GM21381 (cell line): ENCODE measurements around the gene AMPH.

ENCODE experiments used
- ATAC-seq: cut with Tn5 transposase; IDR thresholded peaks from one replicate; pipeline ENCODE4 v1.9.1; 2021; ENCODE audit warnings: mild to moderate bottlenecking, moderate library complexity; ENCODE audit not compliant: unreplicated experiment

The AMPH gene

DNA sequence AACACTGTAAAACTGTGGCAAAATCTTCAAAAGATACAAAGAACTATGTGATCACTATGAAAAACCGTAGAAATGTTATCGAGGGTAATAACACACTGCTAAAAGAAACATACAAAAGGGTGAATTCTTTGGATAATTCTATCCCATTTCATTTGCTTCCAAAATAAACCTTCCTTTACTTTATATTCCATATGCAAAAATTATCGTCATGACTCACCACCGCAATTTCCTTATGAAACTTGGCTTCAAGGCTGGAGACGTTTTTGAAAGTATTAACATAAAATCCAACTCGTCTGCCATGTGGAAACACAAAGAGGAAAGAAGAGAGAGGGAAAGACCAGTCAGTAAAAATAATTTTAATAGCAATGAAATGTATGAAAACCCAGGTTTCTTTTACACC is 165.2 kb downstream of the AMPH start:
- no peak for ATAC-seq

DNA sequence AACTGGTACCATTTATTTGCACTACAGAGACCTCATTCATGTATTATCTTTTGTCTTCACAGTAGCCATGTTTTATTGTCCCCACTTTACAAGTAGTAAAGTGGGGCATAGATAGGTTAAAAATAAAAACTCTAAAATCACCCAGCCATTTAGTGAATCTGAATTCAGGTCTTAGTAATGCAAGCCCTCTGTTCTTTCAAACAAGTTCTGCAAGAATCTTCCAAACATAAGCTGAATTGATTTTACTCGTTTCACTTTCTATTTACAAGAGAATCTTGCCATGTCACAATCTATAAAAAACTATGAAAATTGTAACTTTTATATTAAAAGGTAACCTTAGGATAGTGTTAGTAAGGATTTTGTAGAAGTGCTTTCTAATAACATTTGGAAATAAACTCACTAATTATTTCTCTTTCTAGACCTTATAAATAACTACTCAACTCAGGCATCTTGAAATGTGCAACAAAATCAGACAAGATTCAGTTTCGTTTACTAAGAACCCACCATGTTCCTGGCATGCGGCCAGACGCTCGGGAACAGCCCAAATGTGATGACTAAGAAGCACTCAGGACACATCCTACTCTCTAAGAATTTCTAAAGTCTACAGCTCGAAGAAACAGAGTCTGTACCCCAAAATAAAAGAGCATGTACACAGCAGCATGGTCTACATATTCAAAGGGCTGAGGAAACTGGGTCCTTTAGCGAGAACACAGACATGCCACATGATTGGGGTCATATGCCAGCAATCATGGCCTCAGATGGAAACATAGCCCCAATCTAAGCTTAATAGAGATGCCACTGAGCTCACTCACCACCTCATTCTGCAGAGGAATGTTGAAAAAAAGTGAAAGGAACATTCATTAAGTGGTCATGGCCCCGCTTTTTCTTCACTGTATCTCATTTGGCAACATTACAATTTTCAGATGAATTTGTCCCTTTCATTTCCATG is 167.6 kb downstream of the AMPH start:
- ATAC-seq: peak; percentile 91

DNA sequence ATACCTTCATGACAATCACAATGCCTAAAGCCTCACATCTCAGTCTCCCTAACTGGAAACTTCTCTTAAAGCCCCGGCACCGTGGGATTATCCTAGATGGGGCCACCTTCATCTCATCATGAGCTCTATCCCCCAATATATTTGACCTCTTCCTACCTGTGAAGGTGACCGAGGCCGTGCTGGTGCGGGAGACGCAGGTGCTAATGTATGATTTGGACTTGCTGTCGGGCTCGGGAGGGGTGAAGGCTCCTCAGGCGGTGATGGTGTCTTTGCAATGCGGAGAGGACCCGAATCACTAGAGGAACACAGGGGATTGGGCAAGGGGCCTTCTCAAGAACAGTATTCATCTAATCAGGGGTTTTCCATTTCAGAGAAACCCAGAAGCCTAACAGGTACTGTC is 168.4 kb downstream of the AMPH start:
- no peak for ATAC-seq

DNA sequence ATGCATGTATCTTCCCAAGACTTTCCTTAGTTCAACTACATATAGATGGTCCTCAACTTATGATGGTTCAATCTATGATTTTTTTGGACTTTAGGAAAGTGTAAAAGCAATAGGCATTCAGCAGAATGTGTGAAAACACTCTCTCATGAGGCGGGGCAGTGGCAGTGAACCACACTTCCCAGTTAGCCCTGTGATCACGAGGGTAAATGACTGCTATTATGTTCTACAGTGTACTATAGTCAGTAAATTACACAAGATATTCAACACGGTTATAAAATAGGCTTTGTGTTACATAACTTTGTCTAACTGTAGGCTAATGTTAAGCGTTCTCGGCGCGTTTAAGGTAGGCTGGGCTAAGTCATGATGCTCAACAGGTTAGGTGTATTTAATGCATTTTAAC is 169.3 kb downstream of the AMPH start:
- ATAC-seq: no peak

DNA sequence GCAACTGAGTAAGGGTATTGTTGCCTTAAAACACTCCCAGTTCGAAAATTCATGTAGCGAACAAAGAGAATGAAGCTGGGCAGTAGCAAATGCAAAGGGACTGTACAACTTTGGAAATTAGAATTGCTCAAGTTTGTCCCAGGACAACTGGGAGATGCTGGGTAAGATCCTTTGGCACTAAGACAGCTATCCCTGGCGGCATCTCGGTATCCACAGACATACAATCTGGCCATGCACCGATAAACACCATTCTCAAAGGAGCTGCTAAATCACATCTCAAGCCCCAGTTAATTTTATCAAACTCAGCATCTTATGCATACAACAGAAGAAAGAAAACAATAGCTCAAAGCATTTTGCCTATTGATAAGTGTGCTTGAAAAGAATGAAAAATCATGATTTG is 177.3 kb downstream of the AMPH start:
- ATAC-seq: no peak

DNA sequence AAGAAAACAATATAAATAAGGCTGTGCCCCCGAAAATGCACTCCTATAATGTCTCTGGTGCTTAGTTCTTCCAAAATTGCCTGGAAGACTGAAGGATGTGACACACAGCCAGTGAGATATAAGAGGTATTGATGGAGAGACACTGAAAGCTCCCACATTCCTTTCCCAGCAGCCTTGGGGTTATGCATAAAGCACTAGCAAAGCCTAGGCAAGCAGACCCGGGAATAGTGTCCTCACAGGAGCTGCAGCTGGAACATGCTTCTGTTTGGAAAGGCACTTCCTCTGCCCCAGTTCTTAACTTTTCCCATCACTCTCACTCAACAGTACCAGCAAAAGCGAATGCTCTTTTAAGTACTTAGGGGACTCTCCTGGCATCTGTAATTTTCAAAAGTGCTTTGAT is 178.0 kb downstream of the AMPH start:
- ATAC-seq: no peak

DNA sequence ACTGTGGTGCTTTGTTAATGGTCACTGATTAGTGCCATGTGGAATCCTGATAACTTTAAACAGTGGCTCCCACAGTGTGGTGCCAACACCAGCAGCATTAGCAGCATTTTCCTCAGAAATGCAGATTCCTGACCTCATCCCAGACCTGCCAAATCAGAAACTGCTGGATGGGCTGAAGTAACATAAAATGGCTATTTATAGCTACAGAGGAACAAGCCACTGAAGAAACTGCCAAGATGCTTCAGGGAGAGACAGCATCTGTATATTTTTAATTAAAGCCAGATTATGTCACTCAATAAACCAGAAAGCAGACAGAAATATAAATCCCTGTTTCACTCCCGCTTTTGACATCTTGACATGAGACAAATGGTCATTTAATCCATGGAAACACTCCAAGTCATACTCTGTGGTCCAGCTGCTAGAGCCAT is 178.5 kb downstream of the AMPH start:
- no peak for ATAC-seq

DNA sequence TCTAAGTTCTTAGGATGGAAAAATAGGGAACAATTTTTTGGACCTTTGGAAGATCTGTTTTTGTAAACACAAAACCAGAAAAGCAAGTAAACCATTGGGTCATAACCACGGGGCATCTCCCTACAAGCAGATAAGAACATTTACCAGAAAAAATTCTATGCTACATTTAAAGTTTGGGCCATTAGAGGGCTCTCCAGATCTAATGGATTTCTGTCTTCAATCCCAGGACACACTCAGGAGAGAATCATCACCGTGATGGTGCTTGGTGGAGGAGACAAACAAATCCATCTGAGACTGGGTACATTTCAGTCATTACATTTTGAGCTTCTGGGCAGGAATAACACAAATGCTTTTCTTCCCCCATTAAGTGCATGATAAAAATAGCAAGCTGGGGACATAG is 179.3 kb downstream of the AMPH start:
- ATAC-seq: no peak

DNA sequence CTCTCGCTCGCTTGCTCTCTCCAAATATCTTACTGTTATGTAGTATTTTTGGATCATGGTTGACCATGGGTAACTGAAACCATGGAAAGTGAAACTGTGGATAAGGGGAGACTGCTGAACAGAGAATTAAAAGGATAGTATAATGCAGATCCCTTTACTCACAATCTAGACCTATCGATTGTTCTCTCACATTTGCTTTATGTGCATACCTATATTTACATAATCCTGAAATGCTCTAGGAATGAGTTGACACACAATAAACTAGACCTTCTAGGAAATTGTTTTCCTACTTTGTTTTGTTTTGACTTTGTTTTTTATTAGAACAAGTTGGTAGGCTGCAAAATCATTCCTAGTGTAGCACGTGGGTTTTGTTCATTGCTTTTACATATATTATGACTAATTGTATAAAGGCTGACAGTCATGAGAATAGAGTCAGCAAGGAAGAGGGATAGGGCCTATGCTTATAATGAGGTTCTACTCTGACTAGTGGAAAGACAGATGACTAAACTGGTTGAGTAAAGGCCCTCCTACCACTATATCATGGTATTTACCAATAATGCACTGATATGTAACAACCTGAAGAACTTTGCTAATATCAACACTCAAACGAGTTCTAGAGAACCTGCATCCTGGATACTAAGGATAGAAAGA is 182.5 kb downstream of the AMPH start:
- no peak for ATAC-seq

DNA sequence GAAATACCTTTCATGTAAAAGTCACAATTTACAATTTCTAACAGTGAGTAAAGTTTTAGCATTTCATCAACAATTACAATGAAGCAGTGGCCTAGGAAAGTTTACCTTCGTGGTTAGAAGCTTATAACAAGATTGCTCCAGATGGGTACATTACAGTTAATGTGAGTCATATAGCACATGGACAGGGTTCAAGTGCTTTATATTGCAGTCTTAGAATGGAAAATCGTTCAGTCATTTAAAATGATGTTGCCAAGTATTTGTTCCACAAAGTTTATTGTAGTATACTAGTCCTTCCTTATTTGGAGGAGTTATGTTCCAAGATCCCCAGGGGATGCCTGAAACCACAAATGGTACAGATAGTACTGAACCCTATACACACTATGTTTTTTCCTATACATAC is 183.1 kb downstream of the AMPH start:
- ATAC-seq: no peak

DNA sequence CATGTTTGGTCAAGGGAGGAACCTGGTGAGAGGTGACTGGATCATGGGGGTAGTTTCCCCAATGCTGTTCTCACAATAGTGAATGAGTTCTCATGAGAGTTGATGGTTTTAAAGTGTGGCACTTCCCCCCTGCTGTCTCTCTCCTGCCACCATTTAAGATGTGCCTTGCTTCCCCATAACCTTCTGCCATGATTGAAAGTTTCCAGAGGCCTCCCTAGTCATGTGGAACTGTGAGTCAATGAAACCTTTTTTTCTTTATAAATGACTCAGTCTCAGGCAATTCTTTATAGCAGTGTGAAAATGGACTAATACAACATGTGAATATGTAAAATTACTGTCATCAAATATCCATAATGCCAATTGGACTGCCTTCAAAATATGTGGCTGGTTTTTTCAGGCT is 192.2 kb downstream of the AMPH start:
- no peak for ATAC-seq

DNA sequence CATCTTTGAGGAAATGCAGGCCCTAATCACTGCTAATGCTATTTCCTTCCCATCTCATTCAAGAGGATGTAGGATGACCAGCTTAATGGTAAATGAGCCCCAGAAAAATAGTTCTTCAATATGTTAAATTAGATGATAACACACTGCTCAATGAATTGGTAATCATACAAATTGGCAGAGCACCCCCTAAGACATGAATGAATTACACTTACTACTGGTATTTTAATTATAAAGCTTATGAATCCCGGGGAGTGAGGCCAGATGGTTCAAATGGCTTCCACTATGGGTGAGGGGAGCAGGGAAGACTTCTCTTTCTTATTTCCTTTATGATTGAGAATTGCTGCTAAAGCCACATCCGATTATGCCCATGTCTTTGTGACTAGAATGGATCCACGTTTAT is 198.5 kb downstream of the AMPH start:
- no peak for ATAC-seq

DNA sequence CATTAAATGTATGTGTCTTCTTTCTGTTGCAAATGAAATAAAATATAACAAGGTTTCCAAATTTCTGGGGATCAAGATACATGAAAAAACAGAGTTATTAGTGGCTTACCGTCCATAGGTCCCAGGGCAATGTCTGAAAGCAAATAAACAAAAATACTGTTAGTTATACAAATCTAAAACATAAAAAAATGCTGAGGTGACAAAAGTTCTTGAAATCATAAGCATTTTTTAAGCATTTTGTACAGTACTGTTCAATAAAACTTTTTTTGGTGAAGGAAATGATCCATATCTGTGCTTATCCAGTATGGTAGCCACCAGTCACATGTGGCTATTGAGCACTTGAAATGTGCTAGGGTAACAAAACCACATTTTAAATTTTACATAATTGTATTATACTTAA is 199.1 kb downstream of the AMPH start:
- ATAC-seq: no peak

DNA sequence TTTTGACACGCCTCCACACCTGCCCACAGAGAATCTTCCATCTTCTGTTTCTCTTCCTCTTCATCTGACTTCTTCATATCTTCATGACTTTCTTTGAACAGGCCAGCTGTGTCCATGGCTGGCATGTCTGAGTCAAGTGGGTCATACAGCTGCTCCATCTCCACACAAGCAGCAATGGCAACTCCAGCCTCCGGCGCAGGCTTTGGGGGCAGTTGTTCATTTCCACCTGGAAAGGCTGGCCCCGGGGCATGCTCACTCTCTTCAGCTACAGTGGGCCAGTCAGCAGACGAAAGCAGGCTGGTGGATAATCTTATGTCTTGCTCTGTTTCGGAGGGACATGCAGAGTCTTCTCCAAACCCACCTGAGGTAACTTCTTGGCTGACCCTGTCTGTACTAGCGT is 202.1 kb downstream of the AMPH start:
- ATAC-seq: no peak

DNA sequence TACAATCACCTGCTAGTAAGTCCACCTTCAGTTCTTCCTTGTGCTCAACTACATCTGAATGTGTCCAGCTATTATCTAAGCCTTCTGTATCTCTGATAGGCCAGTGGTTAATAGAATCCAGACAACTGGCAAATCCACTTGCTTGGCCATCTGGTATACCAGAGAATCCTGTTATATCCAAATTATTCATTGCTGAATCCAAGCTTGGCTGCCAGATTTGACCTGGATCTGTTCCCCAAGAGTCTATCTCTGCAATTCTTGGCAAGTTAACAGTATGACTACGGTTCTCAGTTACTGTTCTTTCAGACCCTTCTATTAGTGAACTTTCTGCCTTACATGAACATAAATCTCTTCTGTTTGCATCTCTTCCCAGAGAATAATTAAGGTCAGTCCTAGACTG is 203.1 kb downstream of the AMPH start:
- ATAC-seq: no peak

DNA sequence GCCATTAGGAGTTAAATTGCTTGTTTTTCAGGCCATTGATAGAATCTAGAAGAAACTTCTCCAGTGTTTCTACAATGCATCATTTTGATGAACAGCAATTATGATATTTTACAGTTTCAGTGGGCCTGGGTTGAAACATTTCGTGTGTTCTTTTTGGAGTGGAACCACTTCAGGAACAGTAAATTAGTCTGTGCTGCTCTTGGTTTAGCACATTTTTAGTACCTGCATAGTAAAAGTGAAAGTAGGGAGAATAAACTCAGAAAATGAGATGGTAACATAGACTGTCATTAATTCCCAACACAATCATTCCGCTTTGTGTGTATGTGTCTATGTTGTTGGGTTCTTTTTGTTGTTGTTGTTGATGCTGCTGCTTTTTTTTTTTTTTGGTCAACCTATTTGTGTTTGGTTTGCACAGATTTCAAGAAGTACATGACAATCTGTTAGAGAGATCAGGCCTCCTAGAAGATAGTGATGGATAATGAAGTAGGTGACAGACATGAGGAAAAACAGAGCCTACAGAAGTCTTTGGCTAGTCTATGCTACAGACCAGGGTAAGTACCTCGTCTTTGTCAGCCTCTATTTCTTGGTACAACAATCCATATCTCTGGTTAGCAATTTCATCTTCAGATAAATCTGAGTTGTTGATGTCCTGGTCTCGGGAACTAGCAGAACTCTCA is 203.8 kb downstream of the AMPH start:
- no peak for ATAC-seq

DNA sequence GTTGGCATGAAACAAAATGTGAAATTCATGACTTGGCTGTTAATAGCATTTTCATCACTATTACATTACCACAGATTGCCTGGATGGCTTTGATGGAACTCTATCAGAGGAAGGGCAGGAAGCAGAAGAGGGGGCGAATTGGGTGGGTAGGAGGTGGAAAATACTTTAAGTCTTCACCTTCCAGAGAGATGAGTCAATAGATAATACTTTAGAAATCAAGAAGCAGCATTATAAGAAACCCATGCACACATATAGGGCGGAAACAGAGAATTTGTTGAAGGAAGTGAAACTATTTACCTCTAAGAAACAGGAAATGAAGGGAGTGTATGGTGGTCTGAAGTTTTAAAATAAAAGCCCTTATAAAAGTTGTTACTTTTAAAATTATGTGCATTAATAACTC is 205.7 kb downstream of the AMPH start:
- peak; percentile 61 for ATAC-seq

DNA sequence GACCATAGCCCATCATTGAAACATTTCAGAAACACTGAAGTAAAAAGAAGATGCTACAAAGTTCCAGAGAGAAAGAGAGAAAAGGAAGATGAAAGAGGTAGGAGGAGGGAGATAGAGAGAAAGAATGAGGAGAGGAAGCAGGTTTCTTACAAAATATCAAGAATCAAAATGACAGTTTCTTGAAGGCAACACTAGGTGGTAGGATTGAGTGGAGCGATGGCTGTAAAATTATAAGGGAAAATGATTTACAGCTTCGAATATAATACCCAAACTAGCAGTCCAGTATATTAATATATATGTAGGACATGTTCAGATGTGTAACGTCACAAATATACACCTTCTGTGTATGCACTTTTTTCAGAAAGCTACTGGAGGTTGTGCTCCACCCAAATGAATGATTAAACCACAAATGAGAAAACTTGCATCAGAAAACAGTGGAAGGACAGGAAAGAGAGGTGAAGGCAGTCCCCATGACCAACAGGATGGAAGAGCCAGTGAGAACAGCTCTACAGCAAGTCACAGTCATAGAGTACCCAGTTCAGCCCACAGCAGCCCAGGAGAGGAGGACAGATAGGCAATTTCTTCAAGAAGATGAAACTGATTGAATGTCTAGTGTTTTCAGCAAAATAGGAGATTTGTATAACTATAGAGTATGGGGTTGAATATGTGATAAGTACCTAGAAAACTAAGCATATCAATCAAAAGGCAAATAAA is 206.3 kb downstream of the AMPH start:
- ATAC-seq: no peak

DNA sequence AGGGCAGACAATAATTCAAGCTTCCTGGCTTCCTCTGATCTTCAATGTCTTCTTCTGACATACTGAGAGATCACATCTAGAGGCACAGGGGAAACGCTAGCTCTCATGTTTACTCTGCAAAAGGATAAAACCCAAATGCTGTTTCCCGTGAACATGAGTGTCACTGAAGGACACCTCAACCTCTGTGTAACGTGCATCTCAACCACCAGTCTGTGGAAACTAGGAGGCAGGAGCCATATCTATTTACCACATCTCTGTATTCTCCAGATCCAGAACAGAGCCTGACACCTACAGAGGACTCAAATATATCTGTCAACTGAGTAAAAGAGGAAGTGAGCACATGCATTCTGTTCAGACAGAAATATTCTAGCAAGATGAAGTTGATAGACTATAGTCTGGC is 217.4 kb downstream of the AMPH start:
- no peak for ATAC-seq

DNA sequence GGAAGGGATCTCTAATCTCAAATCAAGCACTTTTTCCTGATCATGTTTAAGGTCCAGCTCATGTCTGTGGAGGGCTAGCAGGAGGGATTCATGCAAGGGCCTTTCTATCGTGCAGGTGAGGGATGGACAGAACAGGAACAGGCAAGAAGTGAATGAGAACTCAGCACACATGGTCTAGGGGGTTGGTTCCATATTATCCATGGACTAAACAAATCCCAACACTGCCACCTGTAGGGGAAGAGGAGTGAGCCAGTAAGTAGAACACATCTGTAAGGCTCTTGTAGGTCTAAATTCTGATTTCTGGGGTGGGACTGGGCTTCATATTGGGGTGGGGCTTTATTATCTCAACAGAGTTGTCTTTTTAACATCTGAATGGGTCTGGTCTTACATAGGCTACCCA is 219.8 kb downstream of the AMPH start:
- no peak for ATAC-seq

DNA sequence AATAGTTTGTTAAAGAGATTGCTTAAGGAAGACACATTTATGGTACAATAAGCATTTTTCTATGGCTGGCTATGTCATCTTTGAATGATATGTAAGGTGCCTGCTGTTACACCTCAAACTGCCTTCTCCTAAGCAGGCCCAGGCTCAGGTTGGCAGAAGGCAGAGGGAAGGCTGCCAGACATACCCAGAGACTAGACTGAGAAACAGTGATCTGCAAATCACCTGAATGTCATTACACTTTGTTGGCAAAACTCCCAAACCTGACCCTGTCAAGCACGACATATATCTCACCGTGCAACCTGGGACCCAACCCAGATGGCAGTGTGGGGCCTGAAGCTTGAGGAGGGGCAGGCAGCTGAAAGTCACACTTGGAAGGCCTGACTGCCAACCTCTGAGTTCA is 221.1 kb downstream of the AMPH start:
- ATAC-seq: no peak
